HepG2 (cell line): ENCODE data around the gene MUC6. TPM values are rescaled to one million over a fixed set of nuclear protein-coding genes. Genes with fewer than 3 reads are reported as not detected.

ENCODE experiments used
- ATAC-seq: fragments of 200-7000 bp; cut with Tn5 transposase; 3 replicates; pipeline ENCODE4 v1.9.1; 2020; ENCODE audit warnings: mild to moderate bottlenecking, moderate library complexity
- BruUV-seq: library from RNA; stranded (reverse); fragments of 400-500 nt; replicated peaks from 2 replicates; lab custom pipeline; 2021; lab: Mats Ljungman, UMichigan
- CTCF ChIA-PET: fragments of 300-600 bp; formaldehyde crosslinking; extraction: SDS; loops from one replicate; lab custom pipeline; 2021; ENCODE audit warnings: low total read pairs, inconsistent platforms, low intra/inter-chr PET ratio; lab: Yijun Ruan, JAX
- POLR2A ChIA-PET: fragments of 350-600 bp; sonication (Branson Sonifier 250); formaldehyde crosslinking; loops from one replicate; lab custom pipeline; 2020; ENCODE audit warnings: antibody characterized with exemption, inconsistent platforms; lab: Yijun Ruan, JAX
- DNase-seq: peaks from one replicate; pipeline ENCODE4 v3.0.0-alpha.2; 2015; ENCODE audit warnings: low spot score
- FAIRE-seq: peaks from 3 replicates; lab custom pipeline; 2011; peaks lifted over from hg19 to GRCh38; lab: Jason Lieb, UNC
- H2AFZ ChIP-seq: one replicate; pipeline ENCODE4 v1.6.1; 2011; ENCODE audit warnings: low read length, inconsistent platforms
- H3K27ac ChIP-seq: fragments of 300-600 bp; 3 replicates; pipeline ENCODE4 v1.8.0; 2011; ENCODE audit warnings: mixed run types, mild to moderate bottlenecking, mixed read lengths, low read length, inconsistent platforms; ENCODE audit not compliant: insufficient read depth; ENCODE audit errors: extremely low read length
- H3K27me3 ChIP-seq, 2 experiments: fragments of 200-600 bp in 1 of 2; 2 replicates in 1 of 2; 3 replicates in 1 of 2; pipeline versions ENCODE4 v1.6.0 to v1.8.0; 2011; ENCODE audit warnings: low read length in 2 of 2, mild to moderate bottlenecking in 2 of 2, moderate library complexity in 2 of 2, inconsistent platforms in 1 of 2; ENCODE audit not compliant: insufficient read depth in 2 of 2, control insufficient read depth in 1 of 2
- H3K36me3 ChIP-seq, 2 experiments: fragments of 200-600 bp in 1 of 2; replicated peaks in 1 of 2; 2 replicates in 1 of 2; 3 replicates in 1 of 2; pipeline versions ENCODE4 v1.5.1 to v1.8.0; 2011; ENCODE audit warnings: low read length in 2 of 2, inconsistent platforms in 1 of 2; ENCODE audit not compliant: insufficient read depth in 2 of 2, control insufficient read depth in 1 of 2
- H3K4me1 ChIP-seq: 2 replicates; pipeline ENCODE4 v1.5.1; 2012; ENCODE audit warnings: low read length, inconsistent platforms; ENCODE audit not compliant: insufficient read depth
- H3K4me2 ChIP-seq: 2 replicates; pipeline ENCODE4 v1.6.0; 2011; ENCODE audit warnings: low read depth, low read length, inconsistent platforms
- H3K4me3 ChIP-seq, 3 experiments: fragments of 200-600 bp in 1 of 3; sonication (generic), shearing (Covaris generic) in 1 of 3; replicated peaks in 1 of 3; 2 replicates each; pipeline ENCODE4 v1.5.1; 2011 to 2016; ENCODE audit warnings: low read length in 3 of 3, inconsistent platforms in 2 of 3, low read depth in 2 of 3, mild to moderate bottlenecking in 2 of 3, control low read depth in 1 of 3, mixed read lengths in 1 of 3; ENCODE audit not compliant: insufficient read depth in 1 of 3
- H3K79me2 ChIP-seq: one replicate; pipeline ENCODE4 v1.6.1; 2011; ENCODE audit warnings: low read length, inconsistent platforms; ENCODE audit not compliant: insufficient read depth
- H3K9ac ChIP-seq: 2 replicates; pipeline ENCODE4 v1.6.0; 2011; ENCODE audit warnings: mild to moderate bottlenecking, low read depth, low read length, inconsistent platforms; ENCODE audit not compliant: insufficient read depth
- H3K9me3 ChIP-seq: 2 replicates; pipeline ENCODE4 v1.5.1; 2012; ENCODE audit warnings: mild to moderate bottlenecking, low read length
- H4K20me1 ChIP-seq: 2 replicates; pipeline ENCODE4 v1.6.0; 2011; ENCODE audit warnings: inconsistent platforms, mild to moderate bottlenecking, low read length, moderate library complexity; ENCODE audit not compliant: insufficient read depth
- CEBPZ ChIP-seq: IDR thresholded peaks from 2 replicates; pipeline ENCODE4 v1.6.1; 2012; ENCODE audit warnings: low read length, improper control_type of control experiment
- DNMT1 ChIP-seq: sonication (generic); formaldehyde crosslinking; IDR thresholded peaks from 2 replicates; pipeline ENCODE4 v1.5.1; 2020; ENCODE audit warnings: mild to moderate bottlenecking, missing genetic modification reagents
- GLMP ChIP-seq: sonication (generic); formaldehyde crosslinking; IDR thresholded peaks from 2 replicates; pipeline ENCODE4 v1.9.0; 2021; ENCODE audit warnings: missing genetic modification reagents, mild to moderate bottlenecking, borderline replicate concordance
- KDM5A ChIP-seq: fragments of 200-600 bp; sonication (generic); IDR thresholded peaks from 2 replicates; pipeline ENCODE4 v1.7.0; 2018; ENCODE audit warnings: antibody characterized with exemption, mild to moderate bottlenecking, low read length, borderline replicate concordance
- KDM5B ChIP-seq: sonication (generic); formaldehyde crosslinking; IDR thresholded peaks from 2 replicates; pipeline ENCODE4 v1.4.0; 2020; ENCODE audit warnings: missing genetic modification reagents, mild to moderate bottlenecking, borderline replicate concordance
- NR2F1 ChIP-seq, 2 experiments: fragments of 450-650 bp in 1 of 2; formaldehyde crosslinking in 1 of 2; IDR thresholded peaks; 2 replicates each; pipeline versions ENCODE4 v1.5.0 to v1.6.1; 2016 to 2020; ENCODE audit warnings: mild to moderate bottlenecking in 1 of 2, missing compliant biosample characterization in 1 of 2, missing genetic modification reagents in 1 of 2, moderate library complexity in 1 of 2
- SNAI1 ChIP-seq: sonication (generic); formaldehyde crosslinking; IDR thresholded peaks from 2 replicates; pipeline ENCODE4 v1.5.0; 2020; ENCODE audit warnings: mild to moderate bottlenecking, missing genetic modification reagents, borderline replicate concordance
- TAF1 ChIP-seq: sonication (generic); formaldehyde crosslinking; IDR thresholded peaks from 2 replicates; pipeline ENCODE4 v1.4.0; 2020; ENCODE audit warnings: missing genetic modification reagents
- ZEB1 ChIP-seq: IDR thresholded peaks from 2 replicates; pipeline ENCODE4 v1.6.1; 2012; ENCODE audit warnings: mild to moderate bottlenecking, low read depth, inconsistent platforms; ENCODE audit not compliant: insufficient replicate concordance
- ZFYVE20 ChIP-seq: sonication (generic); formaldehyde crosslinking; IDR thresholded peaks from 2 replicates; pipeline ENCODE4 v1.8.0; 2023; ENCODE audit warnings: low read depth, mild to moderate bottlenecking, moderate library complexity, missing genetic modification reagents, borderline replicate concordance
- ZNF205 ChIP-seq: IDR thresholded peaks from 2 replicates; pipeline ENCODE4 v1.6.1; 2018; ENCODE audit warnings: missing biosample characterization, missing genetic modification reagents
- ZNF263 ChIP-seq: sonication (generic); formaldehyde crosslinking; IDR thresholded peaks from 2 replicates; pipeline ENCODE4 v1.4.0; 2020; ENCODE audit warnings: missing genetic modification reagents
- ZNF883 ChIP-seq: sonication (generic); formaldehyde crosslinking; IDR thresholded peaks from 2 replicates; pipeline ENCODE4 v1.5.1; 2020; ENCODE audit warnings: mild to moderate bottlenecking, missing genetic modification reagents; ENCODE audit errors: not compliant biosample characterization
- WGBS: methylation state at CpG from one replicate; pipeline ENCODE4 v1.1.6; 2017; ENCODE audit warnings: low lambda C conversion rate; 5-methylcytosine and 5-hydroxymethylcytosine counted together
- in situ Hi-C: cut with HindIII; loops from 2 replicates; pipeline ENCODE4 v1.10.0; 2017; ENCODE audit warnings: low pct_unique_long_range_greater_than_20kb; ENCODE audit not compliant: extremely low pct_ligation_motif_present
- intact Hi-C: fragments of 100-400 bp; cut with micrococcal nuclease; formaldehyde crosslinking; loops from one replicate; pipeline ENCODE4 v1.10.0; 2022; ENCODE audit not compliant: unreplicated experiment
- polyA plus RNA-seq, 8 experiments: library from polyadenylated mRNA; depleted of rRNA in 3 of 8; stranded (reverse) in 7 of 8; unstranded in 1 of 8; fragments of >200 nt; fragmentation: Illumina TruSeq in 4 of 8; extraction: Trizol in 4 of 8; gene quantifications; 2 replicates each; pipeline versions ENCODE4 v1.2.1 to v1.2.3, GENCODE V29; 2011 to 2016; ENCODE audit warnings: low read depth in 4 of 8, missing spikeins in 1 of 8, mixed read lengths in 1 of 8; ENCODE audit not compliant: insufficient read depth in 1 of 8
- total RNA-seq, 5 experiments: library from RNA; depleted of rRNA; stranded (reverse); fragments of >200 nt; fragmentation: Illumina TruSeq; extraction: Trizol; gene quantifications; 2 replicates each; pipeline ENCODE4 v1.2.3, GENCODE V29; 2016; ENCODE audit warnings: low read depth in 1 of 5

The MUC6 gene
- total and polyA plus RNA-seq, 2 of the 13 experiments (the other 11 are each of a cell fraction or from before 2014, with no cell fraction given), result not detected

- Histone ChIP-seq H3K4me1 (peaks cover 7% of the 10 kb centered on the region; the same call in 1 of the 2 replicates), H3K4me2 (no peak overlapping the region), H3K36me3 (no peaks in the 10 kb centered on the region), H3K4me3 (no peak overlapping the region), H3K79me2 (no peaks in the 10 kb centered on the region), H2AFZ (no peak overlapping the region), H3K9ac (no peak overlapping the region), H3K27ac (no peak overlapping the region), H4K20me1 (no peaks in the 10 kb centered on the region), H3K27me3 (peaks cover 14 to 31% of the 10 kb centered on the region in 2 experiments; a peak in 4 of 5 replicates), H3K9me3 (no peaks in the 10 kb centered on the region)
- FAIRE-seq (no peak), DNase-seq (no peak), ATAC-seq (no peak)
- CTCF ChIA-PET, result no interaction called here
- TF ChIP-seq KDM5A, result no peak
- no peak for TF ChIP-seq ZNF883 (CRISPR knock-in tag)
- no peak for TF ChIP-seq CEBPZ
- TF ChIP-seq GLMP (CRISPR knock-in tag), result no peak
- TF ChIP-seq ZFYVE20 (CRISPR knock-in tag), result no peak
- no peak for TF ChIP-seq ZEB1
- TF ChIP-seq KDM5B, result no peak
- no peak for TF ChIP-seq NR2F1 (CRISPR knock-in tag; IDR thresholded peaks at IDR 0.05)
- TF ChIP-seq TAF1 (CRISPR knock-in tag), result no peak
- TF ChIP-seq ZNF263 (CRISPR knock-in tag), result no peak
- TF ChIP-seq DNMT1 (CRISPR knock-in tag), result no peak
- no peak for TF ChIP-seq ZNF205 (CRISPR knock-in tag)
- no peak for TF ChIP-seq SNAI1 (CRISPR knock-in tag)
- POLR2A ChIA-PET, result no interaction called here
- intact Hi-C loops (no loop called here), in situ Hi-C loops (no loop called here)
- WGBS, result 20% methylated on average over 2 of the region's 48 CpGs
- BruUV-seq, result no TSS peak
Measured at GRCh38 chr11:1024597-1025409, 11.7 kb downstream of the MUC6 start.
